NOMO-1 treated with dmso at 0.1 percent for 144 hours (cell line): ENCODE data around the gene ADAMTS2.
"Not testable (repeated sequence)": the region's sequence is repeated elsewhere in the genome, so short reads cannot be mapped to it uniquely, and the experiment has no call there.

Experiments
- DNase-seq: peaks from one replicate; lab custom pipeline; 2025; ENCODE audit not compliant: unreplicated experiment; lab: John Stamatoyannopoulos, UW

Gene ADAMTS2

DNA sequence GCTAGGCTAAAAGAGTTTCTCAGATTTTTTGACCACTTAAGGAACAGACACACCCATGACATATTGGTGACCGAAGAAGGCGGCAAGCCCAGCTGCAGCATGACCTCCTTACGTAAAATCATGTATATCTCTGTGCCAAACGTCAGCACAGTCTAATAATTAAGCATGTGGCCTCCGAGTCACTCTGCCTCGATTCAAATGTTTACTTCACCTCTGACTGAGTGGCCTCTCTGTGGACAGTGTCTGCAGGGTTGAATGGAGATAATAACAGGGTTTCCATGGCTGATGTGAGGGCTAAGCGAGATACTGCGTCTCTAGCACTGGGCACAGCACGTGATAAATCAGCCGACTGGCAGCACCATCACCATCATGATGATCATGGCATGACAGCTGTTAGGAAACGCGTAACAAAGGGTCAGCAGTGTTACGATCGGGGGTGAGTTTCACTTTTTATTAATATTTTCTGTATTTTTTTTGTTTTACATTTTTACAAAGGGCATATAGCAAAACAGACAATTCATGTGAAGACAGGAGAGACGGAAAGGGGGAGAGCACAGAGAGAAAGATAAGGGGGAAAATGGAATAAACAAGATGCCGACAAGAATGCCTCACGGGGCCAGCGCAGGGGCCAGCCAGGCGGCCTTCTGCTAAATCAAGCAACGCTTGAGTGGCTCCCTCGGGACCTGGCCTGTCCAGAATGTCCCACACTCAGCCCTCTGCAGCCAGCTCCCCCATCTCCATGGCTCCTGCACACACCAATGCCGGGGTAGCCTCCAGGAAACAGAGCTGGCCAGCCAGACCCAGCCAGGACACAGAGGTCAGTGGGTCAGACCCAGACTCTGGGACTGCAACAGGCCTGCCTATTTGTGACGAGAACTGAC is 60.3 kb downstream of the ADAMTS2 start:
- no peak for DNase-seq

DNA sequence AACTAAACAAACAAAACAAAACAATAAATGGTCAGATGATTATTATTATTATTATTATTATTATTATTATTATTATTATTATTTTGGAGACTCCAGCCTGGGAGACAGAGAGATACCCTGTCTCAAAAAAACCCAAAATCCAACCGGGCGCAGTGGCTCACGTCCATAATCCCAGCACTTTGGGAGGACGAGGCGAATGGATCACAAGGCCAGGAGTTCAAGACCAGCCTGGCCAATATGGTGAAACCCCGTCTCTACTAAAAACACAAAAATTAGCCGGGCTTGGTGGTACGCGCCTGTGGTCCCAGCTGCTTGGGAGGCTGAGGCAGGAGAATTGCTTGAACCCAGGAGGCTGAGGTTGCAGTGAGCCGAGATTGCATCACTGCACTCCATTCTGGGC is 61.4 kb downstream of the ADAMTS2 start:
- not testable (repeated sequence) for DNase-seq

DNA sequence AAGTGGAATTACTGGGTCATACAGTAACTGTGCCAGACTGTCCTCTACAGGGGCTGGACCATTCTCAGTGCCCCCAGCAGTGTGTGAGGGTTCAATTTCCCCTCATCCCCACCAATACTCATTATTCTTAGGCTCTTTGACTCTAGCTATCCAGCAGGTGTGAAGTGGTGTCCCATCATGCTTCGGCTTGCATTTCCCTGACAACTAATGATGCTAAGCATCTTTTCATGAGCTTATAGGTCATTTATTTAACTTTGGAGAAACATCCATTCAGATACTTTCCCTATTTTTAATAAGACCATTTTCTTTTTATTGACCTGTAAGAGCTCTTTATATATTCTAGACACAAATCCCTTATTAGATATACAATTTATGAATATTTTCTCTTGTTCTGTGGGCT is 63.6 kb downstream of the ADAMTS2 start:
- no peak for DNase-seq

DNA sequence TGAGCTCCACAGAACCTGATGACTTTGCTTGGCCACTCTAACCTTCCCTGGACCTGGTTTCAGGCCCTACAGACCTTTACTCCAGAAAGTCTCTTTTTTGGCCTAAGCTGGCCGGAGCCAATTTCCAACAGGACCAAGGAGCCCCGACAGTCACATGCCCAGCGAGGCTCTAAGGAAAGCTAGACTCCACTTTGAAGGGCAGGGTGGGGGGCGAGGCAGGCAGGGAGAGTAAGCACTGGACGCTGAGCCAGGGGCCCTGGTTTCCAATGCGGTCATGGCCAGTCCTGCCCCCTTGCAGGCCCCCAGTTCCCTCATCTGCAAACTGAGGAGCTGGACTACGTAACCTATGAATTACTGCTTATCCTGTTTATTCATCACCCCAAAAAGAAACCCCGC is 65.2 kb downstream of the ADAMTS2 start:
- no peak for DNase-seq

DNA sequence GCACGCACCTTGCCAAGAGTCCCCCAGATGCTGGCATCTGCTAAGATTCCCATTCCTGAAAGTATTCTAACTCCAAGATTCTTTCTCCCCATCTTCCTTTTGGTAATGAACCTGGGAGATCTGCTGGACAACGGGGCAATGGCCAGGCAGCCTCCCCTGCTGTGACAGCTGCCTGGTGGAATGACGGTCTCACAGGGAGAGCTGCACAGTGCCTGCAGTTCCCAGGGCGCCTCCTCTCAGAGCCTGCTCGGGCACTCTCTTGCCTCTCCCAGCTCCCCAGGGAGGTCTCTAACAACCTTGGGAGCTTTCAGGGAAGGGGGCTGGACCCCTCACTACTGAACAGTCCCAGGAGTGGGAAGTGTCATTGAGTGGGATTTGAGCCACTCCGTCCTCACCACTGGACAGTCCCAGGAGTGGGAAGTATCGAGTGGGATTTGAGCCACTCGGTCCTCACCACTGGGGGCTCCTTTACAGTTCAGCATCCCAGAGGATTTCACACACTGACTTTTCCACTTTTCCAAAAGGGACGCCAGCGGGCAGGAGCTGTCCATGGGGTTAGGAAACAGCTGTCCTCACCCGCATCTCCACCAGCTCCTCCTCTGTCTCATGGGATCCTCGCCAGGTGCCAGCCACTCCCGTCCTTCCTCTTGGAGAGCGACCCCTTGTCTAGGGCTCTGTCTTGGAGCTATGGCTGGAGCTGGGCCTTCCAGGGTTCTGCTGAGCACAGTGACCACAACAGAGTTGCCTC is 65.7 kb downstream of the ADAMTS2 start:
- DNase-seq = no peak

DNA sequence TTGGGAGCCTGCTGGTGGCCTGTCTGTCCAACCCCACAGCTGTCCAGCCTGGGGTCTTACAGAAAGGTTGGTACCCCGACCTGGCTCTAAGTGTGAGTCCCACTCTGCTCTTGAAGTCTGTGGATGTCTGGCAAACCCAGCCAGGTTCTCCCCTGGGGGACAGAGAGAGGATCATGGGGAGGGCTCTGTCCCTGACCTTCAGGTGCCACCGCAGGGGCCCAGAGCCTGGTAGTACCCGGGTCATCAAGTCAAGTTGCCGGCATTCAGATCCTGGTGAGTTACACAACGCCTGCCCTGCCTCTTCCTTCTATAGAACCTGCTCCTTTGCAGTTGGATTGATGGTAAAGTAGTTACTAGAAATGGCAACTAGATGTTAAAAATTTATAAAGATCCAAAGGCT is 66.7 kb downstream of the ADAMTS2 start:
- DNase-seq = no peak

DNA sequence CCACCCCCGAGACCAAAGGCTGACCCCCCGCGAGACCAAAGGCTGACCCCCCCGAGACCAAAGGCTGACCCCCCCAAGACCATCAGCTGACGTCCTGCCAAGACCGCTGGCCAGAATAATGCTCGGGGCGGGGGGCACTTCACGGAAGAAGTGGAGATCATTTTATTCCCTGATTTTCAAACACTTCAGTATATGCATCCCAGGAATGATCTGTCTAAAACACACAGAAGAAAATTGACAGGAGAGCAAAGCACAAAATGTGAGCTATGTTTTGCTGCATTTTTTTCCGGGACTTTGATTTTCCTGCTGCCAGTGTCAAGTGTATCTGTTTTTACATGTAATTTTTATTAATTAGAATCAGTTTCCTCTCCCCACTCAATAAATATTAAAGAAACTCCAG is 67.1 kb downstream of the ADAMTS2 start:
- no peak for DNase-seq

DNA sequence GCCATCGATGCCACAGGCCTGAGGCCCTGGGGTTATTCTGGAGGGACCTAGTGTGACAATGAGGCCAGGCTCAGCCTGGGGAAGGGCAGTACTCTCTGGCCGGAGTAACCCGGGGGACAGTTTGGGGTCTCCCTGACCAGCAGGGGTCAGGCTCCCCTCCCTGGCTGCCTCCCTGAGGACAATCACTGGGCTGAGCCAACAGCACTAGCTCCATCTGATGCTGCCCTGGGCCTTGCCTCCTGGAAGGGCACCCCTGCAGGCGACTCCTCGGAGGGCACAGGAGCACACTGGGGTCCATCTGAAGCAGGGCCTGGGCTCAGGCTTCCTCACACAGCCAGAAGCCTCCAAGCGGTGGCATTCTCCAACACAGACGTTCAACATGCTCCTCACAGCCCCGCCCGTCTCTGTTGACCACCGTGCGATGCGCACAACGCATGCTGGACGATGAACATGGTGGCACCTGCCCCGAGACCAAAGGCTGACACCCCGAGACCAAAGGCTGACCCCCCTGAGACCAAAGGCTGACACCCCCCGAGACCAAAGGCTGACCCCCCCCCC is 68.3 kb downstream of the ADAMTS2 start:
- DNase-seq = no peak

DNA sequence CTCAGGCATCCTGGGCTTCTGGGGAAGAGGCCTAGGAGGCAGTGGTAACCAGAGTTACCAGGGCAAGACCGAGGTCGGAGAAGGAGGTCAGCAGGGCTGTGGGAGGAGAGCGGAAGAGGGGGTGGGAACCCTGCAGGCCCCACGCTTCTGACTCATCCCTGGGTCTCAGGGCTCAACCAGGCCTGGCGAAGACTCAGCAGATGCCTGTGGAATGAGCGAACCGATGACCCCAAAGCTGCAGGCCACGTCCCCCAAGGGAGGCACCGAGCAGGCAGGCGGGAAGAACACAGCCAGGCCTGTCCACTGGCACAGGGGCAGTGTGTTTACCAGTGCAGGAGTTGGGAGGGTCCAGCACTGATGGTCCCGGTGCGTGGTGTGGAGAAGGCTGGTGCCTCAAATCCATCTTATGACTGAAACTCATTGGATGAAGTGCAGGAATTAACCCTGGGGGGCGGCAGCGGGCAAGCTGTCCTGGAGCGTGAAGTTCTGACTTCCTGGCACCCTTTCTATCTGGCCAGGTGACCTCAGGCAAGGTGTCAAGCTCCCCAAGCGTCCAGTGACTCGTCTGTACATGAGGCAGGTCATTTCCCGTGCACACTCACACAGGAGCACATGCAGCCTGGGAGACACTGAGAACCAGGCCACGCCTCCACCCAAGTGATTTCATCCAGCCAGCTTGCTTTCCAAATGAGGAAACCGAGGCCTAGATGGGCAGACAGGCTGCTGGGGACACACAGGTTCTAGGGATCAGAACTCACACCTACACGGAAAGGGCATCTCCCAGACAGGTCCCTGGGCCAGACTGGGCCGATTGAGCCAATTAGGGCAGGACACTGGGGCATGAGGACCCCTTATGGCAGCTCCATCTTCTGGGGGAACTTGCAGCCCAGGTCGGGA is 69.1 kb downstream of the ADAMTS2 start:
- DNase-seq = no peak

DNA sequence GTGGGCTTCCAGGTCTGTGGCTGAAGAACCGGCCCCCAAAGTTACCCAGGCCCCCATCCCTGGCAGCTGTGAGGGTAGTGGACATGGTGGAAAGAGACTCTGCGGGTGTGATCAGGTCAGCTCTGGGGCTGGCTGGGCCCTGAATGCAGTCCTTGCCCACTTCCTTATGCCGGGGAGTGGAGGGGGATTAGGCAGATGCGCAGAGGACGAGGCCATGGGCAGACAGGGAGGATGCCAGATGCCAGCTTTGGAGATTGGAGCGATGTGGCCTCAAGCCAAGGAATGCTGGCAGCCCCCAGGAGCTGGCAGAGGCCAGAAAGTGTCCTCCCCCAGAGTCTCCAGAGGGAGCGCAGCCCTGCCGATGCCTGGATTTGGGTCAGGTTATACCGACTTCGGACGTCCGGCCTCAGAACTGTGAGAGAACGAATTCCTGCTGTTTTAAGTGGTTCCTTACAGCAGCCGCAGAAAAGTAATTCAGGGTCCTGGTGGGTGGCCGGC is 69.8 kb downstream of the ADAMTS2 start:
- no peak for DNase-seq

DNA sequence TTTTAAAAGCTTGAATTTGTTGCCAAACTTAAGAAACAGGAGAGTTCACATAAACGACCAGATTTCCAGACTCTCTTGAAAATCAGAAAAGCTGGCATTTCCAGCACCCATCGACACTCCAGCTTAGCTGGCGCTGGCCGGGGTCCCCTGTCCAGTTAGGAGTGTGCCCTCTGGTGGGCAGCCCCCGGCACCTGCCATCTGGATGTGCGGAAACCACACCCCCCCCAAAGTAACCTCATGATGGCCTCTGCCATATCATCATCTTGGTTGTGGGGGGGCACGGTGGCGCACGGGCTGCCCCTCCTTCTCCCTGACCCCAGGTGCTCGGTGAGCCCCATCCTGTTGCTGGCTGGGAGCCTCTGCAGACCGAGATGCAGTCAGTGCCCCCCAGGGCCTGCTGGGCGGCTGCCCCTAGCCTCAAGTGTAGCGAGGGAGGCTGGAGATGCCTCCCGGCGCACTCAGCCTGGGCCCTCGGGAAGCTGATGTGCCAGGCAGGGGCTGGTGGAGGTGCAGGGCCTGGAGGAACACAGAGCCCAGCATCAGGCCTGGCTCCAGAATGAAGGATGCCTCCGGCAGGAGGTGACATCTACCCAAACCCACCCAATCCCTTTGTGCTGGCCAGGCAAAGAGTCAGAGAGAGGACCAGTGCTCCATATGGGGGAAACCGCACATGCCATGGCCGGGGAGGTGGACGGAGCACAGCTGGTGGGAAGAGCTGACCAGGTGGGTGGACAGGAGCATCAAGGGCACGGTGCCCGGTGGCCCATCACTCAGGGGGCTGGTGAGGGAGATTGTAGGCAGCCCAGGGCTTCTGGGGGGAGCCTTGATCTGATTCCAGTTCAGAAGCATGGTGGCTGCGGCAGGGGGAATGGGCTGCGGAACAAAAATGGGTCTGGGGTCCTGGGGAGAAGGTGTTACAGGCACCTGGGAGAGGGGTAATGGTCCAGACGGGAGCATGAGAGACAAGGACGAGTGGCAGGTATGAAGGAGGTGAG is 70.6 kb downstream of the ADAMTS2 start:
- DNase-seq = no peak

DNA sequence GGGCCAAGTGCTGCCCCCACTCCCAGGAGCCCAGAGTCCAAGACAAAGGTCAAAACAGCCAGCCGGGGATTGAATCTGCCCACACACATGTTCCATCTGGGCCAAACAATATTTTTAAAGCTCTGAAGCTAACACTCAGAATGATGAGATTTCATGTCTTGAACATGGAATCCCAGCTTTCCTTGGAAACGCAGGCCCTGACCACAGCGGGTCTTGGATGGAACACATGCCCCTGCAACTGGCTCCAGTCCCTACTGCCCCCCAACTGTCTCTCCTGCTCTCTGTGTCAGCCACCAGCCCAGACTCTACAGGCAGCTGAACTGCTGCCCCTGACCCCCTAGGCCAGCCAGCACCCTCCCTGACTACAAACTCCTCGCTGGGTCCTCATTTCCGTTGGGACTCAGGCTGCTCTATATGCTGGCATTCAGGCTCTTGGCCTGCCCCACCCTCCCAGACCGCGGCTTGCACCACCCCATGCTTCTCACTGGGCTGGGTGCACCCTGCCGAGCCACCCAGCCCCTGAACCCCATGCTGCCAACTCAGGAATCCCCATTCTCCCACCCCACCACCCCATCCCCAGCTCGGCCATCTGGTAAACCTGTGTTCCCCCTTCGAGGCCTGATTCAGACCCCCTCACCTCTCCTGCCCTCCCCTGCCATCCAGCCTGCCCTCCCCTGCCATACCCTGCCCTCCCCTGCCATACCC is 71.7 kb downstream of the ADAMTS2 start:
- no peak for DNase-seq

DNA sequence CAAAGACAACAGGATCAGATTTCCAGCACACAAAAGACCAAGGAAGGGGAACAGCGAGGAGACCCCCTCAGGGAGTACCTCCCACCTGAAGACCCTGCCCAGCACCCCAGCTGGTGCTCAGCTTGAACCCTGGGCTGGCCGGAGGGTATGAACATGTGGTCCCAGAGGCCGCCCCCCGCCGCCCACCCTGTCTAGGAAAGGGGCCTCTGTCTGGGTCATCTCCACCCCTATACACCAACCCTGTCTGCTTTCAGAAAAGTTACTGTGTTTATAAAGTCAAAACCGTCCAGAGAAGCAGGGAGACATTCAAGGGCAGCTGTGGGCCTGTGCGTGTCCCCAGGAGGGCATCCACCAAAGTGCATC is 72.2 kb downstream of the ADAMTS2 start:
- DNase-seq = no peak

DNA sequence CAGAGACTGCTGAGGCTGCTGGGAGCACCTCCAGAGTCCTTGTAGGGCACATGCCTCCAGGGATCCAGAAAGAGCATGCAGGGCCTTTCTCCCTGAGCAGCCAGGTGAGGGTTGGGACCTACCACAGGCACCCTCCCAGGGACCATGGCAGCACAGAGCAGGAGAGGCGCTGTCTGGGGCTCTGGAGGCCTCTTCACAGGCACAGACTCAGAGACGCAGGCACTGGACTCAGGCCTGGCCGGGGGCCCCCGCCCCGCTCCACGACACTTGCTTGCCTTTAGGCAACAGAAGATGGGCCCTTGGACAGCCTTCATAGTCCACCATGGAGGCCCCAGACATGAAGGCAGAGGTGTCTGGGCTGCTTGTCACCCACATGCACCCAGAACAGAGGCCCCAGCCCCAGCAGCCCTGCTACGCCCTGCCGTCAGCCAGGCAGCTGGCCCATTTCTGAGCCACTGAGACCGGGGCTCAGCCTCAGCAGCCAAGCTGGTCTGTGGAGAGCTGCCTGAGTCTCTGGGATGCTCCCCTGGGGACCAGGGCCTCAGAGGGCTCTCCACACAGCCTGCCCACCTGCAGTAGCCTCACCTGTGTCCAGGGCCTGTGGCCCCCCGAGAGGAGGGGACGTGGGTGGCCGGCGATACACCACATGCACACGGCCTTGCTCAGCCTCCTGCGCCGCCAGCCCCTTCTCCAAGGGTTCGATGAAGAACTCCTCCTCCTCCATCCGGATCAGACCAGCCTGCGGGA is 72.8 kb downstream of the ADAMTS2 start:
- DNase-seq = no peak

DNA sequence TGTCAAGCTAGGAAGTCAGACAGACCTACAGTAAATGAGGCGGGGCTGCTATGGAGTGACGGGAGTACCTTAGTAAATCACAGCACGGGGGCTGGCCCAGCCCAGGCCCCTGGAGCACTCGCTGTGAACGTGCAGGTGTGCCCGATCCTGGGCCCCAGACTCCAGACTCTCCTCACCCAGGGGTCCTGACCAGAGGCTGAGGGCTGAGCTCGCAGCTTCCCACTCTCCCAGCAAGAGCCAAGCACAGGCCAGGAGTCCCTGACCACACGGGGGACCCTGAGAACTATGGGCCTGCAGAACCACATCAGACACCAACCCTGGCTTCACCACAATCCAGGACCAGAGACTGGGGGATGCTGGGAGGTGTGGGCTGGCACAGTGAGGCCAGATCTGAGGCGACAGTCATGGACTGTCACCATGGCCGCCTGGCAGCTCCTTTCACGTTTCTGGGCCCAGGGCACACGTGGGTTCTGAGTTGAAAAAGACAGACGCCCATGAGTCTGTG is 73.4 kb downstream of the ADAMTS2 start:
- DNase-seq = no peak

DNA sequence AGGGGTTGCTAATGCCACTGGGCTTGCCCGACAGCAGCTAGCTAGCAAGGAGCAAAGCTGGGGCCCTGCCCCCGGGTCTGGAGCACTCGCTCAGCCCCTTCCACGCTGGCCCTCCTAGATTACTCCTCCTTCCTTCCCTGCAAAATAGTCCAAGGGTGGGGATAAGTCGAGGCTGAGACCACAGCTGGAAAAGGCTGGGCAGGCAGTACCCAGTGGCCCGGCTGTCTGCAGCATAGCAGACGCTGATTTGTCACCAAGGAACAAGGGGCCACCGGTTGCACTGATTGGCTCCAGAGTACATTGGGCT is 73.9 kb downstream of the ADAMTS2 start:
- no peak for DNase-seq

DNA sequence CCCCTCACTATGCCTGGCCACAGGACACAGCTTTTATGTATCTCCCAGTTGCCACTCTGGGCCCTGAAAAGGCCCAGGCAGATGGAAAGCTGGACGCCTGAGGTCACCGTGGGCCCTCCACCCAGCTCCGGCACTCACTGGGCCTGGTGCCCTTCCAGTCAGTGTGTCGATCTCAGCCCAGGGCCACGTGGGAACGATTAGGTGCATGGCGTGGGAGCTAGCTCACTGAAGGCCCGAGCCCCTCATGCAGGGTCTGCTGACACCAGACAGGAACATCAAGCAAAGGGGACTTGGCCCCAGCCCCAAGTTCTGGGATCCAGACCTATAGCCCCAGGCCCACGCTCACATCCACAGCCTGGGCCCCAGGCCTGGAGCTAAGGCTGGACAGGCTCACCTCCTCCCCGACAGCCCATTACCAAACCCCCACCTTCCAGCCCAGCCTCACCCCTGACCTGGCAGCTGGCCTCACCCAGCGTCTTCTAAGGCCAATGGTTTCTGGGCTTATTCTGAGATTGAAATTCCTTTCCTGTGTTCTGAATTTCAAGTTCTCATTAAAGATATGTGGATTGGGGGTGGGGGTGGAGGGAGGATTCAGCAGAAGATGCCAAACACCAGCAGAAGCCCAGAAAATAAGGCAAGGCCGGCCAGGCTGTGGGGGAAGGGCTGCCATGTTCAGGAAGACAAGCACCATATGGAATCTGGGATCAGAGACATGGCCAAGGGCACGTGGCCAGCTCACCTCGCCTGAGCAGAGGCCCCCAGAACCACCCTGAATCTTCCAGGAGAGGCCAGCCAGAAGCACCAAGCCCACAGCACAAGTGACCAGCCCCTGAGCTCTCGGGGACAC is 74.5 kb downstream of the ADAMTS2 start:
- no peak for DNase-seq
